GM18508 (cell line): ENCODE measurements around the gene MAN2B2.

ENCODE experiments used
- ATAC-seq: cut with Tn5 transposase; IDR thresholded peaks from one replicate; pipeline ENCODE4 v1.9.1; 2021; ENCODE audit warnings: moderate number of reproducible peaks; ENCODE audit not compliant: insufficient read depth, unreplicated experiment

The MAN2B2 gene

DNA sequence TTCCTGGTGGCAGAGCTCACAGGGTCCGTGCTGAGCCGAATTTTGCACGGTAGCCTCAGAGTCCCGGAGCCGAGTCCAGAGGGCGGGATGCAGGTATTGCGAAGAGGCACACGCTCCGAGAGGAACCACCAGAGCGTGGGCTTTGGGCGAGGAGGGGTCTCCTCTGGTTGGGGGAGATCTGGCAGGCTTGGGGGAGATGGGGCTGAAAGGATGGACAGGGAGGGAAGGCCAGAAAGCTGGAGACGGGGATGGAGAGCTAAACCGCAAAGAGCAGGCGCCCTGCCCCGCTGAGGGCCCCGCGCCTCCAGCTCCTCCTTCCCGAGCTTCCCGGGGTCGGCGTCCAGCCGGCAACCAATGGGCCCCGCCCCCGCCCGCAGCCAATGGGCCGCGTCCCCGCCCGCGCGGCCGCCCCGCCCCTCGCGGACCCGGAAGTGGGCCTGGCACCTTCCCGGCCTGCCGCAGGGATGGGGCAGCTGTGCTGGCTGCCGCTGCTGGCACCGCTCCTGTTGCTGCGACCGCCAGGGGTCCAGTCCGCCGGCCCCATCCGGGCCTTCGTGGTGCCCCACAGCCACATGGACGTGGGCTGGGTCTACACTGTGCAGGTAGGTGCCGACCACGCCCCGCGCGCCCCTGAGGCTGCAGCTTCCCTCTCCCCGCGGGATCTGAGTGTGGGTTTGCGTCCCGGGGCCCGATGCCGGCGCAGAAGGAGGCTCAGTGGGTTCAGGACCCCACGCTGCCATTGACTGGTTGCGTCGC is at the start of gene MAN2B2:
Gene MAN2B2 (plus strand): TSS at position 443 of the 756 bp plus-strand sequence. CDS start 22 bp downstream, at position 465.
- peak; percentile 50 for ATAC-seq

DNA sequence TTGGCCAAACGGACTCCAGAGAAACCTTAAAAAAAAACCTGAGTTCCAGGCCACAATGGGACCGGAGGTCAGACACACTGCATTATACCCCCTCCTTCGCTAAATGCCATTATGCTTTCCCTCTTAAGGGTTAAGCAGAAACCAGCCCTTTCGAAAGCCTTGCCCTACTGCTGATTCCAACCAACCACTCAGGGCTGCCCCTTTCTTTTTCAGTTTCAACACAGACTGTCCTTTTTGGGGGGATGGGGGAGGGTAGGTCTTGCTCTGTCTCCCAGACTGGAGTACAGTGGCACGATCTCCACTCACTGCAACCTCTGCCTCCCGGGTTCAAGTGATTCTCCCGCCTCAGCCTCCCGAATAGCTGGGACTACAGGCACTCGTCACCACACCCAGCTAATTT is 49.5 kb upstream of the MAN2B2 start:
- ATAC-seq, result no peak

DNA sequence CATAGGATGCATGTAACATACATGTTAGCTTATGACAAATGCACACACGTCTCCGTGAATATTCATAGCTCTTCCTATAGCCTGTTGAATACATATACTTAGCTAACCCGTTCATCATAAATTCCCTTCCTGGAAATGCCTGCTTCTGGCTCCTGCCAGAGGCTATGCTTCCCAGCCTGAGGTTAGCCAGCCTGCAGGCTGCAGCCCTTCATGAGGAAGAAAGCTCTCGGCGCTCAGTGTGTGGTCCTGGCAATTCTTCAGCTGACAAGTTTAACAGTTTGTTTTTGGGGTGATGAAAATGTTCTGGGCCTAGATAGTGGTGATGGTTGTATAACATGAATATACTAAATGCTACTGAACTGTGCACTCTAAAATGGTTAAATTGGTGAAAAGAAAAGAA is 48.8 kb upstream of the MAN2B2 start:
- no peak for ATAC-seq

DNA sequence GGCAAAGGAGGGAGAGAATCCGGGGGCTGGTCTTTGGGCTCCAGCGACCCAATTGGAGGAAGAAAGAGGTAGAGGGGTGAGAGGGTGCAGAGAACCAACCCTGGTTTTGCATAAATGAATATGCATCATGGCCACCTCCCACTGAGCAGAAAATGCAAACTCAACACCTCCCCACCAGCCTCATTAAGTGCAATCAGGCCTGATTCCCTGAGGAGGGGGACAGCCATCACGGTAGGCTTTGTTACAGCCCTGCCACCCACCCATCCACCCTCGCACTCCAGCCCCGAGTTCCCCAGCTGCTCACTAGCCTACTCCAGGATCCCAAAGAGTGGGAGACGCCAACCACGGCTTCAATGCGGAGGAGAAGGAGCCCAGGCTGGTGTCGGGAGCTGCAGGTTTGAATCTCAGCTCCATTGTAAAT is 48.3 kb upstream of the MAN2B2 start:
- ATAC-seq, result no peak

DNA sequence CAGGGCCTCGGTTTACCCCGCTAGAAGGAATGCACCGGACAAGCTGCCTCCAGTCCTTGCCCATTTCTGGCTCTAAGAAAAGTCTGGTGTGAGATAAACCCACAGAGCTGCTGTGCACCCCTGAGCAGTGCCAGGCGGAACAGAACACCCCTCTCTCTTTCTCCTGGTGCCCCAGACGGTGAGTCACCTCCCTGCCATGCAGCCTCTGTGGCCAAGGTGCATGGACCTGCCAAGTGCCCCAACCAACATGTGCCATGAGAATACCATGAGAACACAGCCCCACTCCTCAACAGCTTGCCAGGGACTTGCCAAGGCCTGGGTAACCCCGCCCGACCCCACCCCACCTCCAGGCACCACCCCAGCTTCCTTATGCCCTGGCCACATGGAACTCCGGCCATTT is 47.7 kb upstream of the MAN2B2 start:
- ATAC-seq, result no peak

DNA sequence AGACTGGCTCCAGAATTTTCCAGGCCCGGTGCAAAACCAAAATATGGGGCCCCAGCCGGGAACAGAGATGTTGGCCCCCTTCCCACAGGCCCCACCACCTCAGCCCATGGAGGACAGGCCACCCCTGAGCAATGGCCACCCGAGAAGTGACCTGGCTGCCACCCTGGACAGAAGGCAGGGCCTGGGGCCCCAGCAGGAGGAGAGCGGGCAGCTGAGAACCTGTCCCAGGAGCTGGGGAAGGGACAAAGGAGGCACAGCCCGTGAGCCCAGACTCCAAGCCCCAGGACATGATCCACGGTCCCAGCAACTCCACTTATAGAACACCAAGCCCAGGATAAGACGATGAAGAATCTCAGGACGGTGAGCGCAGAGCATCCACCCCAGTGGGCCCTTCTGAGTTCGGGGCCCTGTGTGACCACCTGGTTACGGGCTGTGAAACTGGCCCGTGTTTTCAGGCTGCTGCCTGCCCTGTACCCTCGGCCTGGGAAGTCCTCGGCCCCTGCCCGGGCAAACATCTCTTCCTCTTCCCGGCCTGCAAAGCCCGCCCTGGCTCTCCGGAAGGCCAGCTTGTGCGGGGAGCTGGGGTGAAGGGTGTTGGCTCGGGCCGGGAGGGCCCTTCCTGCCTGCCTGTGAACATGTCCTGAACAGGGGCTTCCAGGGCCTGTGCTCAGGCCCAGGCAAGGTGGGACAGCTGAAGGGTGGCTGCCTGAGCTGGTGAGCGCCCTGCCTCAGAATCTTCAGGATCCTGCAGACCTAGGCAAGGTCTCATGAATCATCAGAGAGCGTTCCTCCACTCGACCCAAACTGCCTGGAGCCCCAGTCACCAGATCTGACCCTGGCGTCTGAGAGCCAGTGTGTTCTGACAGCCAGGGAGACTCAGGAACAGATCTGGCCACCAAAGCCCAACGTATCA is 47.0 kb upstream of the MAN2B2 start:
- ATAC-seq, result no peak

DNA sequence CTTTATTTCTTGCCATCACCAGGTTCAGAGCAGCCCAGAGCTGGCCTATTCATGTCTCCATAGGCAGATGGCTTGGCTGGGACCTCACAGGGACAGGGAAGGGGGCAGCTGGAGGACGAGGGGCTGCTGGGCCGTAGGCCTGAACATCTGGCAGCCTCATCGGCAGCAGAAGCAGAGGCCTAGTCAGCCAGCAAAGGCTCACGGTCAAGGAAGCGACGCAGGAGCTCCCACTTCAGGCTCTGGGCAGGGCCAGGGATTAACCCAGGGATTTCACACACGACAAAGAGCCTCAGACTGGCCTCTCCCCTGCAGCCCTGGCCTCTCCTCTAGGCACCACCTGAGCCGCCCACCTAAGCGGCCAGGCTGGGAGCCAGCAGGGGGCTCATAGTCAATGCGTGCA is 46.0 kb upstream of the MAN2B2 start:
- no peak for ATAC-seq

DNA sequence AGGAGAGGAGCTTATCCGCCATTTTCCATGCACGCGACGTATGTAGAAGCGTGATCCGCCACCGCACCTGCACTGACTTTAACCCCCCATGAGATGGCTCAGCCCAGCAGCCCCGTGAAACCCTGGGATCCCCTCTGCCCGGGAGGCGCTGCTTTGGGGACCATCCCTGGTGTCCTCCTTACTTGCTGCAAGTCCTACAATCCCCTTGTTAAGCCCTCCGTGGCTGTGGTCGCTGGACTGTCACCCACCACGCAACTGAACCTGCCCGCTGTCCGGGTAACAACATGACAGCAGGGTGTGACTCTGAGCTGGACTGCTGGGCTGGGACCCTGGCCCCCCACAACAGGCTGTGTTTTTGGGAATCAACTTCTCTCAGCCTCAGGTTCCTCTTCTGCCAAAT is 44.7 kb upstream of the MAN2B2 start:
- no peak for ATAC-seq

DNA sequence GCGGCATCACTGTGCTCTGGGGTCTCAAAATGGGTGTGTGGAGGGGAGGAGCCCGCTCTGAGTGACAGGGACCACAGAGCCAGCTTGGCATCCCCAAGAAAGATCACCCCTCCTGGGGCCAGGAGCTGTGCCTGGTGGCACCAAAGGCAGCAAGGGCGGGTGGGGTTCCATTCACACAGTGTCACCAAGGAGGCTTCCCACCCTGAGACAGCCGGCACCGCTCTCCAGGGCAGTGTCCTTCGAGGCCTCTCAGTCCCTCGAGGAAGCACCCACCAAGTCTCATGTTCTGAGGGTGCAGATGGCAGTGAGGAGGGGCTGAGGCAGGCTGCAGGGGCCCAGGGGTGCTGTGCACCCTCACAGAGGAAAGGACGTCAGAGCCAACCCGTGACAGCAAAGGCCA is 44.0 kb upstream of the MAN2B2 start:
- ATAC-seq, result no peak

DNA sequence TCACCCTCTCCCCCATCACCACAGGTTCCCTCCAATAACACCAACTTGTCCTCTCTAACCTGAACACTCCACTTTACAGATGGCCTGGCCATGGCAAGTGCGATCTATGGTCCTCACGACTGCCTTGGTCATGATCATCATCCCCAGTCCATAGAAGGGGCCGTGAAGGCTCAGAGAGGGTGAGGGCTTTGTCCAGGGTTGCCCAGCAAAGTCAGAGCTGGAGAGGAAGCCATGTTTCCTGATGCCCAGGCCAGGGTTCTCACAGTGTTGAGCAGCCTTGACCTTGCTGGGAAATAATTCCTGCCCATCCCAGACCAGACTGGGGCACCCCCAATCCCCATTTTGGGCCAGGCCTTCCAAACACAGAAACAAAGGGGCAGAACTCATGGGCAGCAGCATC is 42.9 kb upstream of the MAN2B2 start:
- ATAC-seq, result no peak

DNA sequence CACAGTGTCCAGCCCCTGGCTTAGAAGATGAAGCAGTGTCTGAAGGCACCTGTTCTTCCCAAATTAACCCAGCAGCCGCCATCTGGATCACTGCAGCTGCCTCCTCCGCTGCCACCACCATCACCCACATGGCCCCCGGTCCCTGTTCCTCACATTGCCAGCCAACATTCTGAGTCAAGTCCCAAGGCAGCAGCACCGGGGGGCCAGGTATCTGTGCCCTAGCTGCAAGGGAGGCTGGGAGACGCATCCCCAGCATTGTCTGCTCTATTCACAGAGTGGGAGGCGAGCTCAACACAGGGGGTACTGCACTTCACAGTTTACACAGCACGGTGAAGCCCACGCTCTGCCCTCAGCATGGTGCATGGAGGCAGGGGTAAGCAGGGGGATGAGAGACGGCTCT is 42.3 kb upstream of the MAN2B2 start:
- ATAC-seq, result no peak

DNA sequence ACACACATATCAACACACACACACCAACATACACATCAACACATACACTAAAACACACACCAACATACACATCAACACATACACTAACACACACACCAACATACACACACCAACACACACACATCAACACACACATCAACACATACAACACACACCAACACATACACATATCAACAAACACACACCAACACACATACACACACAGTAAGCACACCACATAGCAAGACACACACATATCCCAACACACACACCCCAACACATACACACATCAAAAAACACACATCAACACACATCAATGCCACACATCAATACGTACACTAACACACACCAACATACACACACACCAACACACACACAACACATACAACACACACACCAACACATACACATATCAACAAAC is 40.9 kb upstream of the MAN2B2 start:
- ATAC-seq, result no peak

DNA sequence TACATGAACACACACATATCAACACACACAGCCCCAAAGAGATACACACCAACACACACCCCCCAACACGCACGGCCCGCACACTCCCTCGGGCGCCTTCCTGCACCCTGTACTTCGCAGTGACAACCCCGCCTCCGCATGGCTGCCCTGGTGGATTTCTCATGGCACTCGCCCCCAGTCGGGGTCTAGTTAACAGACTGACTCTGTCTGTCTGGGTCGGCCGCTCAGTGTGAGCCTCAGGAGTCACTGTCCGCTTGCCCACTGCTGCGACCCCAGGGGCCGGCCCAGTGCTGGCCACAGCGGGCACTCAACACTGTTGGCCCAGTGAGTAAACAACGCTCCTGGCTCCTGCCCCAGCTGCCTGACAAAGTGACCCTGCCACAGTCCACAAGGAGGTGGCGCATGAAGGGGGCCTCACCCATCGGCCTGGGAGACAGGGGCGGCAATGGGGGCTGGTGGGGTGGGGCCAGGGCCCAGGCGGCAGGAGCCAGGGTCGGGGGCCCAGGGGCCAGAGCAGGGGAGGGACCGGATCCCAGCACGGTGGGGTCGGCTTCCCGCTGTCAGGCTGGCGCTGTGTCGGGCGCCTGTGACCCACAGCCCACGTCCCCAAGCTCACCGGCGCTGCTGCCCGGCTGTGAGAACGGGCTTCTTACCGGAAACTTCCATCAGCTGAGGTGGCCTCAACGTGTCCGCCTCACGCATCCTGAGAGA is 40.2 kb upstream of the MAN2B2 start:
- ATAC-seq, result no peak

DNA sequence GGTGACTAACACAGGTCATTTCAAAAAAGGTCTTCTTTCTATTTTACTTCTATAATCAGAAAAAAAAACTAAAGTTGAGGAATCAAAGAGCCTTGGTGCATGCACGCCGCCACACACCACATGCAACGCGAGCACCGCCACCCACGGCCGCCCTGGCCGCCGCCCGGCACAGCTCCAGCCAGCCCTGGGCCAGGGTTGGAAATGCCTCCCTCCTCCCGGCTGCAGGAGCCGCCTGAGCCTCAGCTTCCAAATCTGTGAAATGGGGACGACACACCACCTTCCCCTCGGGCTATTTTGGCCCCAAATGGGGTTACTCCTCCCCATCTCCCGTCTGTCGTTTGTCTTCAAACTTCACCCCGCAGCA is 39.7 kb upstream of the MAN2B2 start:
- ATAC-seq, result no peak

DNA sequence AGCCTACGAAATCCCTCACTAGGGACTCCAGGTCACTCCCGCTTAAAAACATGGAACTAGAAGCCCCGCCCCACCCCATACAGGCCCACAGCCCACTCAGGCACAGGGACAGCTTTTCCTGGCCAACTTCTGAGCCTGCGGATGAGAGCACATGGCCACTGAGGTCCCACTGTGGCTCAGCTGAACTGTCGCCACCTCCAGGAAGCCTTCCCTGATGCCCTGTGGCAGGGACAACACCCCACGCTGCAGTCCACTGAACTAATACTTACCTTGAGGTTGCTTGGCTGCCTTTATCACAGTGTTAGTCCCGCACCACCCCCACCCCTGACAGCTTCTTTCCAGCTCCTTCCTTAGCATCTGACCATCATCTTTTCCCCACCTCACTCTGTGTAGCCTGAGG is 39.3 kb upstream of the MAN2B2 start:
- ATAC-seq, result no peak

DNA sequence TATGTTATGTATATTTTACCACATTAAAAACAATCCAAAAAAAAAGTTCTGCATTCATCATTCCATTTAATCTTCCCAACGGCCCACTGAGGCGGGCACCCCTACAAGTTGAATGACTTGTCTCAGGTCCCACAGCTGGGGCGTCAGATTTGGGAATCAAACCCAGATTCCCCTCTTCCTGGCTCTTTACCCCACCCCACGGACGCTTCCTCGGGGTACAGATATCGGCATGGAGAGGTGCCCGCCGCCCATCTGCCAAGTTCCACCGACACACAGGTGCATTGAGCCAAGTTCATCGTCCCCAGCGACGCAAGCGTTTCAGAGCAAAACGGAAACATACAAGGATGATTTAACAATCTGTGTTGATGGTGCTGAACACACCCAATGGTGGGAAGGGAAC is 36.9 kb upstream of the MAN2B2 start:
- ATAC-seq, result no peak

DNA sequence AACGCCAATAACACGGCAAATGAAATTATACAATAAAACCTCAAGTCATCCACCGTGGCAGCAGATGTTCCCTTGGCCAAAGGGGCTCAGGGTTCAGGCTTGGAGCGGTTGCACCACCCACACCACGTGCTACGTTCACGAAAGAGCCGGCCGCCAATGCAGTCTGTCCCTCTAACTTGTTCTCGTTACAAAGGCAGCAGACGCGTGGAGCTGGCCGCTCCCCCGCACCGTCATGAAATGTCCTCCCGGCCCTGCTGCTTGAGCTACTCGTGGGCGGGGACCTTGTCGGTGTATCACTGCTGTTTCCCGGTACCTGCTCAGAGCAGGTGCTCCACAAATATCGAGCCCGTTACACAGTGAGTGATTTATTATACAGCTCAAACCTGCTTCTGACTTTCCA is 36.4 kb upstream of the MAN2B2 start:
- no peak for ATAC-seq

DNA sequence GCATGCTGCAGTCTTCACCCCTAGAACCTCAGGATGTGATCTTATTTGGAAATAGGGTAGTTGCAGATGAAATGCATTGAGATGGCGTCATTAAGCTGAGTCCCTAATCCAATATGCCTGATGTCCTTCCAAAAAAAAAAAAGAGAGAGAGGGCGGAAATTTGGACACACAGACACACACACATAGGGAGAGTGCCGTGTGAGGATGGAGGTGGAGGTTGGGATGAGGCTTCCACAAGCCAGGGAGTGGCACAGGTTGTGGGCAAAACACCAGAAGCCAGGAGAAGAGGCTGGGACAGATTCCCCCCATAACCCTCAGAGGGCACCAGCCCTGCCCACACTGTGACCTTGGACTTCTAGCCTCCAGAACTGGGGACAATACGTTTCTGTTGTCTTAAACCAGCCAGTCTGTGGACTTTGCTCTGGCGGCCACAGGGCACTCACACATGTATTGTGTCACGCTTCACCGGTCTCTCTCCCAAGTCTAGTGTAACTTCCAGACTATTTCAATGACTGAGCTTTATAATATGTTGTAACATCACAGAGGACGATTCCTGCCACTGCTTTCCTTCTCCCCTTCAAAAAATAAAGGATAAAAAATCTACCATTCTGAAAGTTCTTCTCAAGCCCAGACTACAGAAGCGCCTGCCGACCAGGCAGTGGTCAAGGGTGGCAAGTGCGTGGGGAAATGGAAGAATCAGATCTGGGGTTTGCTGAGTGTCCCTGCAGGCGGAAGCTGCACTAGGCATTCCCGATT is 35.8 kb upstream of the MAN2B2 start:
- ATAC-seq, result no peak

DNA sequence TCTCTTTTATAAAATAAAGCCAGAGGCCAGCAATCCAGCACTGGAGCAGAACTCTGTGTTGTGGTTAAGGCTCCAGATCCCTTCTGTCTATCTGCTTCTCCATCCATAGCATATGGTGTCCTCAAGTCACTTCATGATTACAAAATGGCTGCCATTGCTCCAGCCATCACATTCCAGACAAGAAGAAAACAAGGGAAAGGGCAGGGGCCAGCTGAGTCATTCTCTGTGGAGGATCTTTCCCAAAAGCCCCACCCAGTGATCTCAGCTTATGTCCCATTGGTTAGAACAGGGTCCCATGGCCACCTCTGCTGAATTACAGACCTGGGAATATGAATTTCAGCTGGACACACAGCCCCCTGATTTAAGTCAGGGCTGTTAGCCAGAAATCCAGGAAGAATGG is 34.1 kb upstream of the MAN2B2 start:
- ATAC-seq, result no peak

DNA sequence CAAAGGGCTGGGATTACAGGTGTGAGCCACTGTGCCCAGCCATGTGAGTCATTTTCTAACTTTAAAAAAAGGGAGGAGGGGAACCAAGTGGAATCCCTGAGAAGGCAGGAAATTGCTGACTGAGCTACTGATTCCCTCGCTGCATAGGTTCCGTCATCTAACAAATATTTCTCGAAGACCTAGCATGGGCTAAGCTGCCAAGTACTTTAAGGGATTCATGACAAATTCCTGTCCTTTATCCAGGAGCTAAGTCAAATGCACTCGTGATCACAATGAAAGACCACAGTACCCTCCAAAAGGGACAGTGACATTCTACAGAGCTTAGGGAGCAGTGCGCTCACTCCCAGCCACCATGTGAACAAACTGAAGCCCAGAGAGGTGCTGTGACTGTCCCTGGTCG is 33.2 kb upstream of the MAN2B2 start:
- ATAC-seq, result no peak
